Measurements from ENCODE around the gene UTS2B. TPM values are rescaled to one million over a fixed set of nuclear protein-coding genes. Genes with fewer than 3 reads are reported as not detected.
"Not testable (repeated sequence)": the region's sequence is repeated elsewhere in the genome, so short reads cannot be mapped to it uniquely, and the experiment has no call there.

The UTS2B gene
- total and polyA plus RNA-seq, 12 donors, result 0.07 to 0.69 (median 0.43) TPM; not detected in 5

- Histone ChIP-seq H3K36me3 (replicated peaks in 1 of 2) (no peaks in the 10 kb centered on the region), H3K27me3 (no peaks in the 10 kb centered on the region), H3K4me3 (no peak overlapping the region), H3K4me1 (replicated peaks in 1 of 2) (no peaks in the 10 kb centered on the region), H3K9me3 (replicated peaks in 1 of 3) (no peaks in the 10 kb centered on the region), H3K27ac (no peak overlapping the region)
- TF ChIP-seq CTCF (IDR thresholded peaks at IDR 0.05), result no peak
- TF ChIP-seq POLR2A (IDR thresholded peaks at IDR 0.05), result no peak
- no peak for DNase-seq
- intact Hi-C loops (cut with DNase I), result no loop called here
These were observed 54.6 kb downstream of the UTS2B start for GRCh38 chr3:191275751-191276150.

GRCh38 chr3:191275244-191275643 is 55.1 kb downstream of the UTS2B start:
- 92 to 93% (median 93%) methylated on average over 14 of the region's 14 CpGs for WGBS, 4 donors

GRCh38 chr3:191269289-191270085 is 60.8 kb downstream of the UTS2B start:
- Histone ChIP-seq H3K27me3 (no peaks in the 10 kb centered on the region), H3K9me3 (replicated peaks in 1 of 3) (no peaks in the 10 kb centered on the region), H3K27ac (no peak overlapping the region), H3K4me3 (no peak overlapping the region), H3K4me1 (replicated peaks in 1 of 2) (no peaks in the 10 kb centered on the region), H3K36me3 (replicated peaks in 1 of 2) (no peaks in the 10 kb centered on the region)
- TF ChIP-seq POLR2A (IDR thresholded peaks at IDR 0.05) (no peak), CTCF (IDR thresholded peaks at IDR 0.05) (no peak)
- intact Hi-C loops (cut with DNase I), result no loop called here
- no peak for DNase-seq
- 67 to 79% (median 71%) methylated on average over 5 of the region's 5 CpGs for WGBS, 4 donors

More at GRCh38 chr3:191275244-191275643, 55.1 kb downstream of the UTS2B start:
- H3K9me3 ChIP-seq (replicated peaks in 1 of 3); intact Hi-C loops (cut with DNase I); DNase-seq; H3K27ac ChIP-seq; H3K4me3 ChIP-seq; H3K27me3 ChIP-seq; H3K4me1 ChIP-seq (replicated peaks in 1 of 2); H3K36me3 ChIP-seq (replicated peaks in 1 of 2): not testable (repeated sequence)

- Histone ChIP-seq H3K27ac (no peak overlapping the region), H3K36me3 (replicated peaks in 1 of 2) (no peaks in the 10 kb centered on the region), H3K4me3 (no peak overlapping the region), H3K9me3 (replicated peaks in 1 of 3) (no peaks in the 10 kb centered on the region), H3K4me1 (replicated peaks in 1 of 2) (no peaks in the 10 kb centered on the region), H3K27me3 (no peaks in the 10 kb centered on the region)
- TF ChIP-seq CTCF (IDR thresholded peaks at IDR 0.05) (no peak), POLR2A (IDR thresholded peaks at IDR 0.05) (no peak)
- DNase-seq, result no peak
- intact Hi-C loops (cut with DNase I), result no loop called here
These were observed 61.6 kb downstream of the UTS2B start for GRCh38 chr3:191268737-191269136.

GRCh38 chr3:191263850-191264249 is 66.5 kb downstream of the UTS2B start:
- 57 to 79% (median 71%) methylated on average over 3 of the region's 3 CpGs for WGBS, 4 donors
- no peak for TF ChIP-seq CTCF (IDR thresholded peaks at IDR 0.05)
- no peak for TF ChIP-seq POLR2A (IDR thresholded peaks at IDR 0.05)
- no peak overlapping the region for H3K27ac ChIP-seq

More at GRCh38 chr3:191263850-191264249, 66.5 kb downstream of the UTS2B start:
- H3K27me3 ChIP-seq, result no peaks in the 10 kb centered on the region
- intact Hi-C loops (cut with DNase I), result no loop called here
- H3K4me1 ChIP-seq (replicated peaks in 1 of 2), result no peaks in the 10 kb centered on the region
- no peak overlapping the region for H3K4me3 ChIP-seq
- no peak for DNase-seq
- no peaks in the 10 kb centered on the region for H3K9me3 ChIP-seq (replicated peaks in 1 of 3)
- H3K36me3 ChIP-seq (replicated peaks in 1 of 2), result no peaks in the 10 kb centered on the region
